HG03060 (cell line): Measurements from ENCODE around the gene ABLIM2.

Source experiments
- ATAC-seq: cut with Tn5 transposase; IDR thresholded peaks from one replicate; pipeline ENCODE4 v1.9.1; 2021; ENCODE audit warnings: low read depth, moderate number of reproducible peaks; ENCODE audit not compliant: unreplicated experiment

The ABLIM2 gene

GRCh38 chr4:8125526-8126056 is 33.0 kb downstream of the ABLIM2 start:
- no peak for ATAC-seq

- ATAC-seq, result no peak
Observed at GRCh38 chr4:8123870-8124269, 34.7 kb downstream of the ABLIM2 start.

- no peak for ATAC-seq
Observed at GRCh38 chr4:8123389-8123788, 35.2 kb downstream of the ABLIM2 start.

- no peak for ATAC-seq
Observed at GRCh38 chr4:8122746-8123145, 35.9 kb downstream of the ABLIM2 start.

GRCh38 chr4:8121292-8122015 is 37.2 kb downstream of the ABLIM2 start:
- ATAC-seq, result no peak

DNA sequence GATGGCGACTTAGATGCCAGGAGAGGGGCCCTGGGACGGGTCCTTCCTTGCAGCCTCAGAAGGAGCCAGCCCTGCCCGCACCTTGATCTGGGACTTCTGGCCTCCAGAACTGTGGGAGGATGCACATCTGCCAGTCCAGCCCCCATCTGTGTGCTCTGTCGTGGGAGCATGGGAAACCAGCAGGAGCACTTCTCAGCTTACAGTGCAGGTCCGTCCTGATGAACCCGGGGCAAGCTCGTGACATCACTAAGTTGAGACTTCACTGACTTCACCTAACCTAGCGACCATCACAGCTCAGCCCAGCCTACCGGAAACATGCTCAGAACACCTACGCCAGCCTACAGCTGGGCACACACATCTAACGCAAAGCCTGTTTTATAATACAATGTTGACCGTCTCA is 38.1 kb downstream of the ABLIM2 start:
- no peak for ATAC-seq

GRCh38 chr4:8119877-8120276 is 38.7 kb downstream of the ABLIM2 start:
- ATAC-seq, result no peak

GRCh38 chr4:8118531-8118930 is 40.1 kb downstream of the ABLIM2 start:
- no peak for ATAC-seq

GRCh38 chr4:8118035-8118434 is 40.6 kb downstream of the ABLIM2 start:
- ATAC-seq, result no peak

DNA sequence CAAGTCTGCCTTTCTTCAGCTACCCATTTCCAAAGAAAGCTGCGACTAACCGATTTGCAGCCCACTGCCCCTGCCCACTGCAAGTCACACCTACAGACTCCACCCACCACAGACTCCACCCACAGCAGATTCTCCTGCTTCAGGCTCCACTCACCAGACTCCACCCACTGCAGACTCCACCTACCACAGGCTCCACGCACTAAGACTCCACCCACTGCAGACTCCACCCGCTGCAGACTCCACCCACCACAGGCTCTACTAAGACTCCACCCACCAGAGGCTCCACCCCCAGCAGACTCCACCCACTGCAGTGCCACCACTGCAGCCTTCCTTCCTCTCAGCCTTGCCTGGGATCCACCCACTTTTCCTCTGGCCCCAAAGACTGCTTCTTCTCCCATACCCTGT is 41.3 kb downstream of the ABLIM2 start:
- ATAC-seq, result no peak

DNA sequence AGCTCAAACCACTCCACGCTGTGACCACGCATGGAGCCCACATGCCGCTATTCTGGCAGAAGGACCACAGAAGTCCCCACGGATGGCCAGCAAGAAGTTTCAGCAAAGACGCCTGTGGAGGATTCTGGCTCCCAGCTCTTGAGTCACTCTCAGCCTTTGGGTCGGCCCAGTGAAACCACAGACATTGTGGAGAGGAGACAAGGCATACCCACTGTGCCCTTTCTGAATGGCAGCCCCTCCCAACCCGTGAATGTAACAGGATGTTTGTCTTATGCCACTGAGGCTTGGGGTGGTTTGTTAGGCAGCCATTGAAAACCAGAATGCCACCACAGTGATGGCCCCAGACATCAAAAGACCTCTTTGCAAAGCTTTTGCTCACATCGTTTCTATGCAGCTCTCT is 42.7 kb downstream of the ABLIM2 start:
- no peak for ATAC-seq

DNA sequence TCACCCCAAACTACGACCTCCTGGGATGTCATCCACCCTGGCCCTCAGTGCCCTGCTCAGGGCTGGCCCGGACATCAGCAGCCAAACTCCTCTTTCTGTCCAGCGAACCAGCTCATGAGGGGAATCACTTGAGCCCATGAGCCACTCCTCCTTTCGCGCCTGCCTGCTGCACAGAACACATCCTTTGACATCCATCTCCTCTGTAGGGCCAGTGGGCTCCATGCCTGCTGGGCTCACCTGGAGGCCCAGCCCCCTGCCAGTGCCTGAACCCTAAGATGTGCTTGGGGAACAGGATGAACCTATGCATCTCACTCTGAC is 43.5 kb downstream of the ABLIM2 start:
- no peak for ATAC-seq

DNA sequence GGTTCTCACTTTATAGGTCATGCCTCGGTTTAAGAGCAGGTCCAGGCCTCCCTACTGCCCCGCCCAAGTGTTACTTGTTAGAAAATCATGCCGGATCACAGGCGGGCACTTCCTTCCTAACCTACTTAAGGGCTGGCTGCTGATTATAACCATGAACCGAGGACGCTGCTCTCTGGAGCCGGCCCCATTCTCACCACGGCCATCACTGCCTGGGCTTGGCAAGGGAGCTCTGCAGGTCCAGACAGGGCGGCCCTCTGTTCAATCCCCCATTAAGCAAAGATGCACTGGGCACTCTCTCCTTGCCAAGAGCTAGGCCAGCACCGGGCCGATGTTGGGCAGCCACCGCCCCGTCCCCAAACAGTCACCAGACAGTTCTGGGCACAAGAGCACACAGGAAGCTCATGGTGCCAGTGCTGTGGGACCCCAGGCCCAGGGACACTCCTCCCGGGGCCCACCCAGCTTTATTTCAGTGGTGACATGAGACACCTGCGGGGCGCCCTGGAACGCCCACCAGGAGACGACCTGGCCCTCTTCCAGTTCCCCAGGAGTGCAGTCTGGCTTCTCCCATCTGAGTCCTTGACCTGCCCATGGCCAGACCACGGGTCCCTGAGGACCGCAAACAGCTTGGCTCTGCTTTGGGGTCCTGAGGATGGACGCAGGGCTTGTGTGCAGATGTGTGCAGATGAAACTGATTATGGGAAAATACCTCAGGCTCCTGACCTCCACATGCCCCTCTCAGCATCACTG is 44.0 kb downstream of the ABLIM2 start:
- ATAC-seq, result no peak

DNA sequence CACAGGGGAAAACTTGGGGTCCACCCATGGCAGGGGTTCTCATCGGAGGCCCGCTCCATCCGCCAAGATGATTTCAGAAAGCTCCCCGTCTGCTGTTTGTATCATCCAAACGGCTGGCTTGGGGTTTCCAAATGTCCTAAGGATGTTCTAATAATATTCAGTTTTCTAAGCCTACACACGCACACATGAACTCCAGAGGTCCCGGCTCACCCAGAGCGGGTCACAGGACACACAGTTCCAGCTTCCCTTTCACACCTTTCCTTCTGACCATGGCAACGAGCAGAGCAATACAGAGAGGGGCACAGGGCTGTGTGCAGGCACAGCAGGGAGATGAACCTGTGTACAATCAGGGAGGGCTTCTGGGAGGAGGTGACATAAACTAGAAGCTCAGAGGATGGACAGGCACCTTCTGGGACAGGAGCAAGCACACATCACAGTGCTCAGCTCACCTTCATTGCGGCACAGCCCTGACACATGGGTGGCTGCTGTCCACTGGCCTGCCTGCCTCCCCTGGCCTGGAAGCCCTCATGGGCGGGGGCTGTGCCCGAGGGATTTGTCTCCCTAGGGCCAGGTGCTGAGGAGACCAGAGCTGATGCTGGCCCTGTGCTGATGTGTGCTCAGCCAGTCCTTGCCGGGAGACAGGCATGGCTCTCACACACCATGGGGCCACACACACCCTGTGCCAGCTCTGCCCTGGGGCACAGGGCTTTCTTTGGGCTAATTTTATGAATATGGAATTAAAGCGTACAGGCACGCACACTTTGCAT is 44.8 kb downstream of the ABLIM2 start:
- no peak for ATAC-seq

GRCh38 chr4:8112672-8113071 is 45.9 kb downstream of the ABLIM2 start:
- ATAC-seq, result no peak

DNA sequence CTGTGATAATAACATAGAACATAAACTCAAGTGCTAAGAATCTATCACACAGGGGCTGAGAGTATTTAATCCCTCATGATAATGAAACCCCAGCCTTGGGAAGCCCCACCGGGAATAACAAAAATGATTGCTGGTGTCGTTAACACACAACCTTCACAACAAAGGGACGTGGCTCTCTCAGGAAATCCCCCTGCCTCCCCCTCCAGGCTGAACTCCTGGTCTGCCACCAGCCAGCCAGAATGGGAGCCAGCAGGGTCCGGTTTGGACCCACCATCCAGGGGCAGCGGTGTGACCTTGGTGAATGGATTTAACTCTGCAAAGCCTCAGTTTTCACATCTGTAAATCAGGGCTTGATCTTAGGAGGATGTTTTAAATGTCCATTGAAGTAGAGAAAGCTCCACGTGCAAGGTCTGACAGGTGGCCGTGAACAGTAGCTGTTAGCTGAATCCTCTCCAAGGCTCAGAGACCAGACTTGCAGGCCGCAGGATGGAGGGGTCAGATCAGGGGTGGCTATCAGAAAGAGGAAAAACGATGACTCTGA is 46.5 kb downstream of the ABLIM2 start:
- ATAC-seq, result no peak

GRCh38 chr4:8110071-8110986 is 48.3 kb downstream of the ABLIM2 start:
- ATAC-seq, result no peak

DNA sequence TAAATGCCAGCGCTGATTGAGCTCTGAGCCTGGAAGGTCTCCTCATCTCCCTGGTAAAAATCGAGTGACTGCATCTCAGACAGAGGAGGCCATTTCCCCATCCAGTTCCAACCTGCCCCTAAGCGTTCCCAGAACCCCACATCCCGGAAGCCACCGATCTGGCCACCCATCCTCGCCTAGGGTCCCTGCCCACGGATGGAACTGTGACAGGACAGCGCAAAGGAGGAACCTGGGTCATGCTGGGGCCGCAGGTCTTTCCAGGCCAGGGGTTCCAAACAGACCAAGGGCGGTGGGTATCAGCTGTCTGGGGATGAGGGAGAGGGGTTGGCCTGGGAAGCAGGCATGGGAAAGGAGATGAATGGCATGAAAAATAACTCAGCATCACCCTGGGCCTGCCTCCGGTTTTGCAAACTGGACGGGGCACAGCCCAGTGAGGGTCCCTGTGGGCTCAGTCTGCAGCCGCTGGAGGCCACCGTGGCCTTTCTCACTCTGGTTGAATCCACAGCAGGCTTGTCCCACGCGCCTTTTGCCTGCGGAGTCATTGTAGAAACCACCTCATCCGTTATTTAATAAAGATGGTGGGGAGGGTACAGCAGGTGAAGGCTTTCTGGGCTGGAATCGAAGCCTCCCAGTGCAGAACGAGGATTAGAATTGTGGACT is 49.1 kb downstream of the ABLIM2 start:
- ATAC-seq, result no peak

GRCh38 chr4:8108991-8109390 is 49.6 kb downstream of the ABLIM2 start:
- ATAC-seq, result no peak

GRCh38 chr4:8108261-8108660 is 50.4 kb downstream of the ABLIM2 start:
- ATAC-seq, result no peak
